HL-60 (cell line): ENCODE measurements around the gene PHKA2.

Source experiments
- DNase-seq, 2 experiments: peaks; one replicate each; pipeline ENCODE4 v3.0.0-alpha.2; 2010 to 2020; ENCODE audit warnings: low read depth in 1 of 2, low spot score in 1 of 2
- H3K27ac ChIP-seq: fragments of 250-450 bp; sonication (Bioruptor Pico); replicated peaks from 2 replicates; pipeline ENCODE4 v1.5.1; 2020; ENCODE audit warnings: mild to moderate bottlenecking, moderate library complexity
- H3K27me3 ChIP-seq: fragments of 250-450 bp; sonication (Bioruptor Pico); 2 replicates; pipeline ENCODE4 v1.5.1; 2021; ENCODE audit warnings: mild to moderate bottlenecking, moderate library complexity; ENCODE audit not compliant: insufficient read depth, poor library complexity, severe bottlenecking
- H3K4me3 ChIP-seq: replicated peaks from 2 replicates; pipeline ENCODE4 v1.5.1; 2011; ENCODE audit warnings: mild to moderate bottlenecking, control low read depth, low read length; ENCODE audit not compliant: insufficient read depth
- GABPA ChIP-seq: IDR thresholded peaks from 2 replicates; pipeline ENCODE4 v1.6.1; 2012; ENCODE audit warnings: low read depth
- POLR2AphosphoS5 ChIP-seq: IDR thresholded peaks from 2 replicates; pipeline ENCODE4 v1.6.1; 2012; ENCODE audit warnings: low read depth
- SPI1 ChIP-seq: IDR thresholded peaks from 2 replicates; pipeline ENCODE4 v1.6.1; 2012; ENCODE audit warnings: low read depth, mild to moderate bottlenecking, borderline replicate concordance
- TF ChIP-seq, protein P1 (sequence below): IDR thresholded peaks from 2 replicates; pipeline ENCODE4 v1.6.1; 2012; ENCODE audit warnings: low read depth; ENCODE audit not compliant: insufficient replicate concordance
- TF ChIP-seq, protein P2 (sequence below): IDR thresholded peaks from one replicate; pipeline ENCODE4 v1.5.1; 2011; ENCODE audit warnings: low read length, control low read depth, inconsistent platforms; ENCODE audit not compliant: insufficient read depth

The PHKA2 gene

GRCh38 chrX:18996536-18996935 lies 12.6 kb upstream of the PHKA2 start:
- no peak overlapping the region for H3K27ac ChIP-seq
- no peak for DNase-seq
- TF ChIP-seq GABPA, result no peak
- no peak for TF ChIP-seq SPI1
- TF ChIP-seq, protein P1, sequence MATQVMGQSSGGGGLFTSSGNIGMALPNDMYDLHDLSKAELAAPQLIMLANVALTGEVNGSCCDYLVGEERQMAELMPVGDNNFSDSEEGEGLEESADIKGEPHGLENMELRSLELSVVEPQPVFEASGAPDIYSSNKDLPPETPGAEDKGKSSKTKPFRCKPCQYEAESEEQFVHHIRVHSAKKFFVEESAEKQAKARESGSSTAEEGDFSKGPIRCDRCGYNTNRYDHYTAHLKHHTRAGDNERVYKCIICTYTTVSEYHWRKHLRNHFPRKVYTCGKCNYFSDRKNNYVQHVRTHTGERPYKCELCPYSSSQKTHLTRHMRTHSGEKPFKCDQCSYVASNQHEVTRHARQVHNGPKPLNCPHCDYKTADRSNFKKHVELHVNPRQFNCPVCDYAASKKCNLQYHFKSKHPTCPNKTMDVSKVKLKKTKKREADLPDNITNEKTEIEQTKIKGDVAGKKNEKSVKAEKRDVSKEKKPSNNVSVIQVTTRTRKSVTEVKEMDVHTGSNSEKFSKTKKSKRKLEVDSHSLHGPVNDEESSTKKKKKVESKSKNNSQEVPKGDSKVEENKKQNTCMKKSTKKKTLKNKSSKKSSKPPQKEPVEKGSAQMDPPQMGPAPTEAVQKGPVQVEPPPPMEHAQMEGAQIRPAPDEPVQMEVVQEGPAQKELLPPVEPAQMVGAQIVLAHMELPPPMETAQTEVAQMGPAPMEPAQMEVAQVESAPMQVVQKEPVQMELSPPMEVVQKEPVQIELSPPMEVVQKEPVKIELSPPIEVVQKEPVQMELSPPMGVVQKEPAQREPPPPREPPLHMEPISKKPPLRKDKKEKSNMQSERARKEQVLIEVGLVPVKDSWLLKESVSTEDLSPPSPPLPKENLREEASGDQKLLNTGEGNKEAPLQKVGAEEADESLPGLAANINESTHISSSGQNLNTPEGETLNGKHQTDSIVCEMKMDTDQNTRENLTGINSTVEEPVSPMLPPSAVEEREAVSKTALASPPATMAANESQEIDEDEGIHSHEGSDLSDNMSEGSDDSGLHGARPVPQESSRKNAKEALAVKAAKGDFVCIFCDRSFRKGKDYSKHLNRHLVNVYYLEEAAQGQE, result no peak
- TF ChIP-seq, protein P2, sequence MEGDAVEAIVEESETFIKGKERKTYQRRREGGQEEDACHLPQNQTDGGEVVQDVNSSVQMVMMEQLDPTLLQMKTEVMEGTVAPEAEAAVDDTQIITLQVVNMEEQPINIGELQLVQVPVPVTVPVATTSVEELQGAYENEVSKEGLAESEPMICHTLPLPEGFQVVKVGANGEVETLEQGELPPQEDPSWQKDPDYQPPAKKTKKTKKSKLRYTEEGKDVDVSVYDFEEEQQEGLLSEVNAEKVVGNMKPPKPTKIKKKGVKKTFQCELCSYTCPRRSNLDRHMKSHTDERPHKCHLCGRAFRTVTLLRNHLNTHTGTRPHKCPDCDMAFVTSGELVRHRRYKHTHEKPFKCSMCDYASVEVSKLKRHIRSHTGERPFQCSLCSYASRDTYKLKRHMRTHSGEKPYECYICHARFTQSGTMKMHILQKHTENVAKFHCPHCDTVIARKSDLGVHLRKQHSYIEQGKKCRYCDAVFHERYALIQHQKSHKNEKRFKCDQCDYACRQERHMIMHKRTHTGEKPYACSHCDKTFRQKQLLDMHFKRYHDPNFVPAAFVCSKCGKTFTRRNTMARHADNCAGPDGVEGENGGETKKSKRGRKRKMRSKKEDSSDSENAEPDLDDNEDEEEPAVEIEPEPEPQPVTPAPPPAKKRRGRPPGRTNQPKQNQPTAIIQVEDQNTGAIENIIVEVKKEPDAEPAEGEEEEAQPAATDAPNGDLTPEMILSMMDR, result no peak
- no peaks in the 10 kb centered on the region for H3K27me3 ChIP-seq
- no peak overlapping the region for H3K4me3 ChIP-seq

DNA sequence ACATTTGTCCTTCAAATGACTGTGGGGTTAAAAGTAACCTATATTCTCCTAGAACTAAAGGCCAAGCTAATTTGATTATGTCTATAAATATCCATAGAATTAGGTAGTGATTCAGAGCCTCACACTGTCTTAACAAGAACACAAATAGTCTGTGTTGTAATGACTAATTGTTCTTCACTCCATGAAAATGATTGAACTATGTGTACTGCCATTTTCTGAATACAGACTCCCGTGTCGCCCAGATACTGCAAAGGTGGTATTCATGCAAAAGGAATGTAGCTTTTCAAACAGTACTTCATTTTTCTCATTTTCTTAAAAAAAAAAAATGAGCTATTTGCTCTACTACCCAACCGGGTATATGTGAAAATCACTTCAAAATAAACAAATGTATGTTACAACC lies 11.3 kb upstream of the PHKA2 start:
- no peak for TF ChIP-seq GABPA
- TF ChIP-seq POLR2AphosphoS5, result no peak
- TF ChIP-seq, protein P2, result no peak
- no peak for TF ChIP-seq SPI1
- TF ChIP-seq, protein P1, result no peak
- Histone ChIP-seq H3K27me3 (no peaks in the 10 kb centered on the region), H3K4me3 (no peak overlapping the region), H3K27ac (no peak overlapping the region)
- DNase-seq, result no peak

DNA sequence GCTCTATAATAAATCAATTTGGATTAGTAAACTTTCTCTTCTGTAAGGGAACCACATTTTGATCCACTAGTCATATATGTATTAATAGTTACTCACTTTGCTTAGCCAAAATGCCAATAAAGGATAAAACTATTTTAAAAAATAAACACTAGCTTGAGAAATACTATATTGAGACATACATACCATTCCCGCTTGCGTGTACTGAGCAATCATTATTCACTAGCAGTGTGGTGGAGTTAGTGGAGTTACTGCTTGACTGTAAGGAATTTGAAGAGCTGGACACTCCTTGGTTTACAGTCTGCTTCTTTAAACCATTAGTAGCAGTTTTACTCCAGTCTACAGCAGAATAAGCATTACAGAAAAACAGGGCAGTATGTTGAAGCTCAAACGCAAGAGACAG lies 10.8 kb upstream of the PHKA2 start:
- Histone ChIP-seq H3K27ac (no peak overlapping the region), H3K4me3 (no peak overlapping the region)

More for the DNA sequence above, 10.8 kb upstream of the PHKA2 start:
- no peaks in the 10 kb centered on the region for H3K27me3 ChIP-seq
- TF ChIP-seq, protein P1, result no peak
- TF ChIP-seq POLR2AphosphoS5, result no peak
- TF ChIP-seq, protein P2, result no peak
- no peak for TF ChIP-seq GABPA
- no peak for TF ChIP-seq SPI1
- no peak for DNase-seq
